Measurements from ENCODE around the gene OR4F6.
"Not testable (repeated sequence)": the region's sequence is repeated elsewhere in the genome, so short reads cannot be mapped to it uniquely, and the experiment has no call there.

The OR4F6 gene

GRCh38 chr15:101784644-101785043 lies 18.7 kb upstream of the OR4F6 start:
- no peaks in the 10 kb centered on the region for H3K36me3 ChIP-seq (ENCODE audit: insufficient read depth, low read depth, low read length)
- no peak overlapping the region for H3K27ac ChIP-seq (ENCODE audit: low read length)
- H3K4me3 ChIP-seq (ENCODE audit: low read length): no peak overlapping the region
- no peaks in the 10 kb centered on the region for H3K9me3 ChIP-seq (ENCODE audit: insufficient read depth, low read depth, low read length)
- no peaks in the 10 kb centered on the region for H3K4me1 ChIP-seq (ENCODE audit: insufficient read depth, low read length)
- H3K9ac ChIP-seq (ENCODE audit: low read depth, low read length): no peak overlapping the region
- no peaks in the 10 kb centered on the region for H3K27me3 ChIP-seq (ENCODE audit: insufficient read depth, low read length)

DNA sequence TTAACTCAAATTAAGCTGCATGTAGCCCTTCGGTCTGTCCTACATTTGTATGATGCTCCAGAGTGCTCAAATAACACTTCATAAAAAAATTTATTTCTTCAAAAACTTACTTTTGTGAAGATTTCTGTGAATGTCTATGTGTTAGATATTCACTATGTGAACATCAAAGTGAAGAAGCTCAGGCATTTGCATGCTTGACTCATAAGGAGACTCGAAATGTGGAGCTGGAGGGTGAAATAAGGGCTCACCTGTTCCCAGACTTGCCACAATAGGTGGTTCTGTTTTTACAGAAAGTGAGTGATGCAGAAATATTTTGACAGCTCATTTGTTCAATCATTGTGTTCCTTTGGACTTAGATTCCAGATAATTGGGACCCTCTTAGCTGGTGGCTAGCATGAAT lies 16.9 kb upstream of the OR4F6 start:
- not testable (repeated sequence) for H3K27ac ChIP-seq (ENCODE audit: low read length); H3K9me3 ChIP-seq (ENCODE audit: insufficient read depth, low read depth, low read length); H3K4me3 ChIP-seq (ENCODE audit: low read length); H3K9ac ChIP-seq (ENCODE audit: low read depth, low read length); H3K36me3 ChIP-seq (ENCODE audit: insufficient read depth, low read depth, low read length); H3K4me1 ChIP-seq (ENCODE audit: insufficient read depth, low read length); H3K27me3 ChIP-seq (ENCODE audit: insufficient read depth, low read length)

DNA sequence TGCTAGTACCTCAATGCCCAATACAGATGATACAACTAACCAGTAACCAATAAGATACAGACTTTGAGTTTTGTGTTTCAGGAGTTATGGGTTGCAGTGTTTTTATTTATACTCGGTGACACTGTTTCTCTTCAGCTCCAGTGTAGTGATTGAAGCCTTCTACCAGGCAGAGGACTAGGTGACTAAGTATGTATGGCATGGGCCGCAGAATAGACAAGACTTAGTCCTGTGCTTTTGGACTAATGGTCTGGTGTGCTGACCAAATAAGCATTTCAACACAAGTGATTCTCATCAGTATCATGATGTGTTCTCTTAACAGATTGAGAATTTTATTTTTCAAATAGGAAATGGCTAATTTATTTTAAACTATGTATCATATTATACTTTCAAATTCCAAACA lies 15.3 kb upstream of the OR4F6 start:
- not testable (repeated sequence) for H3K27ac ChIP-seq (ENCODE audit: low read length); H3K9ac ChIP-seq (ENCODE audit: low read depth, low read length); H3K36me3 ChIP-seq (ENCODE audit: insufficient read depth, low read depth, low read length)

GRCh38 chr15:101788503-101789269 lies 14.6 kb upstream of the OR4F6 start:
- H3K36me3 ChIP-seq (ENCODE audit: insufficient read depth, low read depth, low read length); H3K9me3 ChIP-seq (ENCODE audit: insufficient read depth, low read depth, low read length); H3K27ac ChIP-seq (ENCODE audit: low read length); H3K27me3 ChIP-seq (ENCODE audit: insufficient read depth, low read length); H3K4me3 ChIP-seq (ENCODE audit: low read length); H3K9ac ChIP-seq (ENCODE audit: low read depth, low read length); H3K4me1 ChIP-seq (ENCODE audit: insufficient read depth, low read length): not testable (repeated sequence)

More for the DNA sequence above, 15.3 kb upstream of the OR4F6 start:
- not testable (repeated sequence) for H3K9me3 ChIP-seq (ENCODE audit: insufficient read depth, low read depth, low read length); H3K27me3 ChIP-seq (ENCODE audit: insufficient read depth, low read length); H3K4me1 ChIP-seq (ENCODE audit: insufficient read depth, low read length); H3K4me3 ChIP-seq (ENCODE audit: low read length)

DNA sequence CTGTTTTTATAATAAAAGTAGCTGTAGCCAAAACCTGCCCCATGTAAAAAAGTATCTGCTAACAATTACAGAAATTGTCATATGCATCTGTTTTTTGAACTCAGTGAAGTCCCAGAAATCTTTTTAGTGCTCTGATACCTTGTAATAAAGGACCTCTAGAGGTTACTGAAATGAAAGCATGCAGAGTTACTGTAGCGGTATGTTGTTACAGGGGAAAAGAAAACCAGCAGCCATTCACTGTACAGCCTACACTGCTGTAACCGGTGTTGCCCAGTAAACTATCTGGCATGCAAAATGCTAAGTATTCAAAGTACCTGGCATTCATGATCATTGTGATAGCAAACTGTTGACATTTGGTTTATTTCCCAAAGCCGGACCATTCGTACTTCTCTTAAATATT lies 12.6 kb upstream of the OR4F6 start:
- not testable (repeated sequence) for H3K4me3 ChIP-seq (ENCODE audit: low read length); H3K9me3 ChIP-seq (ENCODE audit: insufficient read depth, low read depth, low read length); H3K4me1 ChIP-seq (ENCODE audit: insufficient read depth, low read length); H3K9ac ChIP-seq (ENCODE audit: low read depth, low read length); H3K27me3 ChIP-seq (ENCODE audit: insufficient read depth, low read length); H3K36me3 ChIP-seq (ENCODE audit: insufficient read depth, low read depth, low read length); H3K27ac ChIP-seq (ENCODE audit: low read length)

DNA sequence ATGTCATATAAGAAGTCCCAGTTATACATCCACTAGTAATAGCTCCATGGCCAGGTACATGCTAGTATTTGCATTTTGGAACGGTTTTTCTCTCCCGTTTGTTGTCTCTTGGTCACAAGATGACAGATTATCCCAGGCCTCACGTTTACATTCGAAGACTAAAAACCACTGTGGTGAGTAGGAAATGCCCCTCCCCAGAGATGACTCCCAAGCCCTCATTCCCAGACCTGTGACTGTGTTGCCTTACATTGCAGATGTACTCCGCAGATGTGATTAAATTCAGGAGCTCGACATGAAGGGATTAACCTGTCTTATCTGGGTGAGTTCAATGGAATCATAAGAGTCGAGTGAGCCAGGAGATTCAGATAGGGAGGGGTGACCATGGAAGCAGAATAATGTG lies 9.3 kb upstream of the OR4F6 start:
- H3K27me3 ChIP-seq (ENCODE audit: insufficient read depth, low read length); H3K4me1 ChIP-seq (ENCODE audit: insufficient read depth, low read length); H3K9ac ChIP-seq (ENCODE audit: low read depth, low read length); H3K36me3 ChIP-seq (ENCODE audit: insufficient read depth, low read depth, low read length); H3K27ac ChIP-seq (ENCODE audit: low read length); H3K4me3 ChIP-seq (ENCODE audit: low read length); H3K9me3 ChIP-seq (ENCODE audit: insufficient read depth, low read depth, low read length): not testable (repeated sequence)

- Histone ChIP-seq H3K27ac (ENCODE audit: low read length) (no peak overlapping the region), H3K4me1 (ENCODE audit: insufficient read depth, low read length) (no peaks in the 10 kb centered on the region), H3K9ac (ENCODE audit: low read depth, low read length) (no peak overlapping the region), H3K27me3 (ENCODE audit: insufficient read depth, low read length) (no peaks in the 10 kb centered on the region), H3K9me3 (ENCODE audit: insufficient read depth, low read depth, low read length) (no peaks in the 10 kb centered on the region), H3K36me3 (ENCODE audit: insufficient read depth, low read depth, low read length) (no peaks in the 10 kb centered on the region), H3K4me3 (ENCODE audit: low read length) (no peak overlapping the region)
Observed at GRCh38 chr15:101795455-101795854, 7.9 kb upstream of the OR4F6 start.

GRCh38 chr15:101799665-101800064 lies 3.6 kb upstream of the OR4F6 start:
- no peaks in the 10 kb centered on the region for H3K27me3 ChIP-seq (ENCODE audit: insufficient read depth, low read length)
- no peak overlapping the region for H3K27ac ChIP-seq (ENCODE audit: low read length)
- no peak overlapping the region for H3K9ac ChIP-seq (ENCODE audit: low read depth, low read length)
- no peaks in the 10 kb centered on the region for H3K9me3 ChIP-seq (ENCODE audit: insufficient read depth, low read depth, low read length)
- no peaks in the 10 kb centered on the region for H3K36me3 ChIP-seq (ENCODE audit: insufficient read depth, low read depth, low read length)
- no peak overlapping the region for H3K4me3 ChIP-seq (ENCODE audit: low read length)
- H3K4me1 ChIP-seq (ENCODE audit: insufficient read depth, low read length): no peaks in the 10 kb centered on the region

- no peak overlapping the region for H3K9ac ChIP-seq (ENCODE audit: low read depth, low read length)
- no peak overlapping the region for H3K4me3 ChIP-seq (ENCODE audit: low read length)
- no peaks in the 10 kb centered on the region for H3K4me1 ChIP-seq (ENCODE audit: insufficient read depth, low read length)
- no peaks in the 10 kb centered on the region for H3K27me3 ChIP-seq (ENCODE audit: insufficient read depth, low read length)
- no peaks in the 10 kb centered on the region for H3K36me3 ChIP-seq (ENCODE audit: insufficient read depth, low read depth, low read length)
- no peaks in the 10 kb centered on the region for H3K9me3 ChIP-seq (ENCODE audit: insufficient read depth, low read depth, low read length)
- H3K27ac ChIP-seq (ENCODE audit: low read length): no peak overlapping the region
Observed at GRCh38 chr15:101801048-101801447, 2.3 kb upstream of the OR4F6 start.

- Histone ChIP-seq H3K36me3 (ENCODE audit: insufficient read depth, low read depth, low read length) (no peaks in the 10 kb centered on the region), H3K9ac (ENCODE audit: low read depth, low read length) (no peak overlapping the region), H3K27ac (ENCODE audit: low read length) (no peak overlapping the region), H3K4me1 (ENCODE audit: insufficient read depth, low read length) (no peaks in the 10 kb centered on the region), H3K4me3 (ENCODE audit: low read length) (no peak overlapping the region), H3K9me3 (ENCODE audit: insufficient read depth, low read depth, low read length) (no peaks in the 10 kb centered on the region), H3K27me3 (ENCODE audit: insufficient read depth, low read length) (no peaks in the 10 kb centered on the region)
Observed at GRCh38 chr15:101803676-101804075, 367 bp downstream of the OR4F6 start.

GRCh38 chr15:101804375-101804774 lies 1.1 kb downstream of the OR4F6 start:
- Histone ChIP-seq H3K4me1 (ENCODE audit: insufficient read depth, low read length) (no peaks in the 10 kb centered on the region), H3K9me3 (ENCODE audit: insufficient read depth, low read depth, low read length) (no peaks in the 10 kb centered on the region), H3K4me3 (ENCODE audit: low read length) (no peak overlapping the region), H3K9ac (ENCODE audit: low read depth, low read length) (no peak overlapping the region), H3K27me3 (ENCODE audit: insufficient read depth, low read length) (no peaks in the 10 kb centered on the region), H3K27ac (ENCODE audit: low read length) (no peak overlapping the region), H3K36me3 (ENCODE audit: insufficient read depth, low read depth, low read length) (no peaks in the 10 kb centered on the region)

DNA sequence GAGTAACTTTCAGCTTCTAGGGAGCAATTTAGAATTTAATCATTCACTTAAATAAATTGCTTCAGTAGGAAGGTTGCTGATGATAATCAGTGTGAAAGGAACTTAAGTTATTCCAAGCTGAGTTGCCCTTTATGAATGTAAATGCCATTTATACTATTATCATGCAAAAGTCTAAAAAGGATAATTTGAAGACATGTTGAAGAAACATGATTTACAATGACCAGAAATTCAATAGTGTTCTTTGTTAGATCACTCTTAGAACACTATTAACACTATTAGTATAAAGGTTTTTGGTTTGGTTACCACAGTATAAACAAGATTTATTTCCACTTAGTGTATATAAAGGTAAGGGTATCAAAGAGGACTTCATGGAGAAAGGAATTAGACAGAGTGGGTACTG lies 1.6 kb downstream of the OR4F6 start:
- Histone ChIP-seq H3K4me3 (ENCODE audit: low read length) (no peak overlapping the region), H3K27ac (ENCODE audit: low read length) (no peak overlapping the region), H3K9ac (ENCODE audit: low read depth, low read length) (no peak overlapping the region), H3K9me3 (ENCODE audit: insufficient read depth, low read depth, low read length) (no peaks in the 10 kb centered on the region), H3K36me3 (ENCODE audit: insufficient read depth, low read depth, low read length) (no peaks in the 10 kb centered on the region), H3K4me1 (ENCODE audit: insufficient read depth, low read length) (no peaks in the 10 kb centered on the region), H3K27me3 (ENCODE audit: insufficient read depth, low read length) (no peaks in the 10 kb centered on the region)
